ENCODE measurements around the gene EFCAB10. TPM values are rescaled to one million over a fixed set of nuclear protein-coding genes. Genes with fewer than 3 reads are reported as not detected.

EFCAB10 gene
- total RNA-seq, 3 donors from 2014 or later = not detected

- no peak overlapping the region for H3K27ac ChIP-seq
- peaks cover 6% of the 10 kb centered on the region for H3K36me3 ChIP-seq
- no peak for DNase-seq (ENCODE audit: low spot score in 2 of 2)
- no peaks in the 10 kb centered on the region for H3K9me3 ChIP-seq
- H3K27me3 ChIP-seq = no peaks in the 10 kb centered on the region
- no peak overlapping the region for H3K4me3 ChIP-seq
- intact Hi-C loops (cut with DNase I; ENCODE audit: low total_unique reads) = no loop called here
- TF ChIP-seq CTCF (IDR thresholded peaks at IDR 0.05) (no peak), POLR2A (IDR thresholded peaks at IDR 0.05) (no peak), POLR2AphosphoS5 (IDR thresholded peaks at IDR 0.05) (no peak)
- H3K4me1 ChIP-seq = no peaks in the 10 kb centered on the region
Observed at GRCh38 chr7:105621617-105622016, 40.3 kb upstream of the EFCAB10 start.

GRCh38 chr7:105621176-105621575 is 39.9 kb upstream of the EFCAB10 start:
- no peak for DNase-seq (ENCODE audit: low spot score in 2 of 2)
- Histone ChIP-seq H3K4me3 (no peak overlapping the region), H3K4me1 (no peaks in the 10 kb centered on the region), H3K36me3 (peaks cover 6% of the 10 kb centered on the region), H3K27me3 (no peaks in the 10 kb centered on the region), H3K27ac (no peak overlapping the region), H3K9me3 (no peaks in the 10 kb centered on the region)
- no peak for TF ChIP-seq CTCF (IDR thresholded peaks at IDR 0.05)
- TF ChIP-seq POLR2A (IDR thresholded peaks at IDR 0.05) = no peak
- TF ChIP-seq POLR2AphosphoS5 (IDR thresholded peaks at IDR 0.05) = no peak
- intact Hi-C loops (cut with DNase I; ENCODE audit: low total_unique reads) = no loop called here

DNA sequence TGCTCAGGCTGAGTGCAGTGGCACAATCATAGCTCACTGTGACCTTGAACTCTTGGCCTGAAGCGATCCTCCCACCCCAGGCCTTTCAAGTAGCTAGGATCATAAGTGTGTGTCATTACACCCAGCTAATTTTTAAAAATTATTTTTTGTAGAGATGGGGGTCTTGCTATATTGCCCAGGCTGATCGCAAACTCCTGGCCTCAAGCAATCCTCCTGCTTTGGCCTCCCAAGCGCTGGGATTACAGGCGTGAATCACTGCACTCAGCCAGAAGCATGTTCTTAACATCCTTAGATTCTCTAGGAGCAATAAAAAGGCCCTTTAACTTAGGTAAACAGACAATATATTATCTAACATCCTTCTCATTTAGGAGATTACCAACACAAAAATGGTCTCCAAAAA is 38.3 kb upstream of the EFCAB10 start:
- Histone ChIP-seq H3K9me3 (no peaks in the 10 kb centered on the region), H3K27ac (no peak overlapping the region), H3K36me3 (peaks cover 6% of the 10 kb centered on the region), H3K27me3 (no peaks in the 10 kb centered on the region), H3K4me1 (no peaks in the 10 kb centered on the region), H3K4me3 (no peak overlapping the region)
- no peak for DNase-seq (ENCODE audit: low spot score in 2 of 2)
- no peak for TF ChIP-seq POLR2A (IDR thresholded peaks at IDR 0.05)
- TF ChIP-seq CTCF (IDR thresholded peaks at IDR 0.05) = no peak
- no peak for TF ChIP-seq POLR2AphosphoS5 (IDR thresholded peaks at IDR 0.05)
- intact Hi-C loops (cut with DNase I; ENCODE audit: low total_unique reads) = no loop called here

- DNase-seq (ENCODE audit: low spot score in 2 of 2) = no peak
- no peak overlapping the region for H3K27ac ChIP-seq
- intact Hi-C loops (cut with DNase I; ENCODE audit: low total_unique reads) = no loop called here
- H3K36me3 ChIP-seq = no peaks in the 10 kb centered on the region
- H3K4me3 ChIP-seq = no peak overlapping the region
- no peaks in the 10 kb centered on the region for H3K9me3 ChIP-seq
- H3K4me1 ChIP-seq = no peaks in the 10 kb centered on the region
- TF ChIP-seq POLR2AphosphoS5 (IDR thresholded peaks at IDR 0.05) (no peak), POLR2A (IDR thresholded peaks at IDR 0.05) (no peak), CTCF (IDR thresholded peaks at IDR 0.05) (no peak)
- H3K27me3 ChIP-seq = no peaks in the 10 kb centered on the region
Observed at GRCh38 chr7:105618016-105618296, 36.7 kb upstream of the EFCAB10 start.

DNA sequence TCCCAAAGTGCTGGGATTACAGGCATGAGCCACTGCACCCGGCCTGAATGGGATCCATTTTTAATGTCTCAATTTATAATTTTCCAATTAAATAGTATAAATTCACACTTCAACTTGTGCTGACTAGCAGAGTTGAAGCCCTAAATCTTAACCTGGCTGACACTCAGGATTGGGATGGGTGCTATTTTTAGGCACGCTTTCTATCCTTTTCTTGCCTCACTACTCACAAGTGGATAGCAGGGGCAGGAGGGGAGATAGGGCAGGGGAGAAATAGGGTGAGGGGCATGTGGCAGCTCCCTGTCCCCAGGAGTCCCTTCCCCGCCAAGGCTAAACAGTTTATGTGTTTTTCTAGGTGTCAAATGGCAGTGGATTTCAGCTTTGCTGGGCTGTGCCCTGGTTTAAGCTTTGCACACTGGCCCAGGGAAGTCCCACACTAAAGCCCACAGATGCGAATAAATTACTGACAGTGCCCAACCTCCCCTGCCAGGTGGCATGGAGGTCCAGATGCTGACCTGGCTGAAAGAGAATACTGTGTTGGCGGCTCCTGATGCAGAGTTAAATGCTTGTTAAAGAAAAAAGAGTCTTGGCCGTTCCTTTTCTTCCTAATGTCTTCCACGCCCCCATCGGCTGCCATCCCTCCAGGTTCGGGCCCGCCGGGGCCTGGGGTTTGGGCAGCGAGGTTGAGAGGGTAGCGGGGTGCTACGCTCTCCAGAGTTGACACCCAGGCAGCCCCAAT is 36.2 kb upstream of the EFCAB10 start:
- Histone ChIP-seq H3K4me3 (no peak overlapping the region), H3K9me3 (no peaks in the 10 kb centered on the region), H3K36me3 (no peaks in the 10 kb centered on the region), H3K4me1 (no peaks in the 10 kb centered on the region), H3K27ac (no peak overlapping the region), H3K27me3 (no peaks in the 10 kb centered on the region)
- TF ChIP-seq POLR2A (IDR thresholded peaks at IDR 0.05) (no peak), POLR2AphosphoS5 (IDR thresholded peaks at IDR 0.05) (no peak), CTCF (IDR thresholded peaks at IDR 0.05) (no peak)
- no peak for DNase-seq (ENCODE audit: low spot score in 2 of 2)
- intact Hi-C loops (cut with DNase I; ENCODE audit: low total_unique reads) = no loop called here

Measured in breast epithelium (tissue), 4 donors.